Endothelial cell of umbilical vein (primary cell): ENCODE results near the gene PPM1H. TPM values are rescaled to one million over a fixed set of nuclear protein-coding genes. Genes with fewer than 3 reads are reported as not detected.

Source experiments
- BruUV-seq: library from RNA; stranded (reverse); fragments of 400-500 nt; replicated peaks from 2 replicates; lab custom pipeline; 2021; lab: Mats Ljungman, UMichigan
- CTCF ChIA-PET: fragments of 300-600, 350-600 bp; sonication (Branson Sonifier 250); formaldehyde crosslinking; loops from one replicate; lab custom pipeline; 2021; ENCODE audit warnings: antibody characterized with exemption, inconsistent platforms; lab: Charles Lee
- POLR2A ChIA-PET: fragments of 300-600, 350-600 bp; sonication (Branson Sonifier 250); formaldehyde crosslinking; loops from one replicate; lab custom pipeline; 2021; ENCODE audit warnings: antibody characterized with exemption, inconsistent platforms; lab: Charles Lee
- DNase-seq: peaks from one replicate; pipeline ENCODE4 v3.0.0-alpha.2; 2011; ENCODE audit warnings: low read depth, low spot score
- FAIRE-seq: peaks from 2 replicates; lab custom pipeline; 2011; peaks lifted over from hg19 to GRCh38; lab: Jason Lieb, UNC
- H2AFZ ChIP-seq: 2 replicates; pipeline ENCODE4 v1.6.0; 2012; ENCODE audit warnings: low read depth, low read length, control low read depth, inconsistent platforms
- H3K27ac ChIP-seq: 2 replicates; pipeline ENCODE4 v1.5.1; 2011; ENCODE audit warnings: low read depth, mild to moderate bottlenecking, control low read depth, low read length, moderate library complexity; ENCODE audit not compliant: insufficient read depth
- H3K27me3 ChIP-seq, 2 experiments: 2 replicates each; pipeline versions ENCODE4 v1.6.0 to v1.6.1; 2011; ENCODE audit warnings: low read length in 2 of 2, mixed read lengths in 1 of 2; ENCODE audit not compliant: control insufficient read depth in 2 of 2, insufficient read depth in 2 of 2
- H3K36me3 ChIP-seq, 2 experiments: 2 replicates in 1 of 2; 3 replicates in 1 of 2; pipeline ENCODE4 v1.5.1; 2011; ENCODE audit warnings: low read length in 2 of 2, mild to moderate bottlenecking in 1 of 2, moderate library complexity in 1 of 2; ENCODE audit not compliant: control insufficient read depth in 2 of 2, insufficient read depth in 2 of 2; ENCODE audit errors: extremely low read depth in 1 of 2
- H3K4me1 ChIP-seq: 3 replicates; pipeline ENCODE4 v1.5.1; 2011; ENCODE audit warnings: mild to moderate bottlenecking, low read length; ENCODE audit not compliant: control insufficient read depth, insufficient read depth; ENCODE audit errors: extremely low read depth
- H3K4me2 ChIP-seq: 2 replicates; pipeline ENCODE4 v1.6.1; 2011; ENCODE audit warnings: low read length, control low read depth, mixed read lengths; ENCODE audit not compliant: insufficient read depth
- H3K4me3 ChIP-seq, 3 experiments: fragments of 200-600 bp in 1 of 3; sonication (generic), shearing (Covaris generic) in 1 of 3; replicated peaks in 1 of 3; 2 replicates each; pipeline ENCODE4 v1.5.1; 2011 to 2016; ENCODE audit warnings: control low read depth in 3 of 3, low read length in 3 of 3, mild to moderate bottlenecking in 2 of 3, inconsistent platforms in 1 of 3, low read depth in 1 of 3, moderate library complexity in 1 of 3; ENCODE audit not compliant: insufficient read depth in 1 of 3
- H3K79me2 ChIP-seq: 2 replicates; pipeline ENCODE4 v1.6.0; 2012; ENCODE audit warnings: low read length, inconsistent platforms; ENCODE audit not compliant: control insufficient read depth, insufficient read depth
- H3K9ac ChIP-seq: replicated peaks from 2 replicates; pipeline ENCODE3; 2011; ENCODE audit warnings: low read length, control low read depth; ENCODE audit not compliant: insufficient read depth; ENCODE audit errors: extremely low read depth
- H3K9me1 ChIP-seq: replicated peaks from 3 replicates; pipeline ENCODE4 v1.6.0; 2011; ENCODE audit warnings: mild to moderate bottlenecking, low read length; ENCODE audit not compliant: control insufficient read depth, insufficient read depth; ENCODE audit errors: extremely low read depth
- H3K9me3 ChIP-seq: replicated peaks from 2 replicates; pipeline ENCODE4 v1.5.1; 2012; ENCODE audit warnings: low read length, inconsistent platforms; ENCODE audit not compliant: control insufficient read depth, insufficient read depth
- H4K20me1 ChIP-seq: replicated peaks from 2 replicates; pipeline ENCODE3; 2011; ENCODE audit warnings: mild to moderate bottlenecking, low read length; ENCODE audit not compliant: control insufficient read depth, insufficient read depth; ENCODE audit errors: extremely low read depth
- CTCF ChIP-seq, 2 donors: IDR thresholded peaks; 1 replicate in 1 of 2; 2 replicates in 1 of 2; pipeline ENCODE4 v1.5.1; 2011; ENCODE audit warnings: low read length in 2 of 2, mild to moderate bottlenecking in 2 of 2, moderate library complexity in 2 of 2, control low read depth in 1 of 2, inconsistent platforms in 1 of 2, low read depth in 1 of 2; ENCODE audit not compliant: insufficient read depth in 1 of 2; ENCODE audit errors: extremely low read depth in 1 of 2
- EZH2 ChIP-seq: IDR thresholded peaks from 2 replicates; pipeline ENCODE4 v1.6.1; 2012; ENCODE audit warnings: borderline replicate concordance, low read depth, mild to moderate bottlenecking, moderate library complexity, low read length, inconsistent platforms; ENCODE audit not compliant: severe bottlenecking
- FOS ChIP-seq: IDR thresholded peaks from 2 replicates; pipeline ENCODE4 v1.6.1; 2011; ENCODE audit warnings: mild to moderate bottlenecking, low read length, moderate library complexity, borderline replicate concordance; ENCODE audit not compliant: insufficient read depth
- GATA2 ChIP-seq: IDR thresholded peaks from 2 replicates; pipeline ENCODE4 v1.7.0; 2011; ENCODE audit warnings: low read depth, mild to moderate bottlenecking, moderate library complexity, mixed read lengths, low read length; ENCODE audit not compliant: insufficient read length, insufficient read depth
- JUN ChIP-seq: IDR thresholded peaks from 2 replicates; pipeline ENCODE4 v1.6.1; 2011; ENCODE audit warnings: borderline replicate concordance, low read depth; ENCODE audit not compliant: insufficient read length, insufficient read depth
- MAX ChIP-seq: IDR thresholded peaks from 2 replicates; pipeline ENCODE4 v1.6.1; 2011; ENCODE audit not compliant: insufficient read depth, insufficient read length
- MYC ChIP-seq: IDR thresholded peaks from one replicate; pipeline ENCODE4 v1.6.1; 2011; ENCODE audit warnings: mild to moderate bottlenecking, low read depth, low read length
- POLR2A ChIP-seq: IDR thresholded peaks from 2 replicates; pipeline ENCODE4 v1.6.1; 2012; ENCODE audit warnings: low read depth, mild to moderate bottlenecking, control low read depth, low read length
- POLR2AphosphoS5 ChIP-seq: IDR thresholded peaks from 2 replicates; pipeline ENCODE4 v1.6.1; 2012; ENCODE audit warnings: low read depth, mild to moderate bottlenecking, control low read depth, low read length, moderate library complexity; ENCODE audit not compliant: insufficient read depth
- dilution Hi-C: fragments of 300-500 bp; cut with MboI; formaldehyde crosslinking; loops from one replicate; pipeline ENCODE4 v1.15.0; 2019; ENCODE audit warnings: low sequenced_read_pairs; ENCODE audit not compliant: extremely low pct_ligation_motif_present
- intact Hi-C: fragments of 100-400 bp; cut with micrococcal nuclease; formaldehyde crosslinking; loops from one replicate; pipeline ENCODE4 v1.10.0; 2022
- polyA plus RNA-seq, 4 experiments: library from polyadenylated mRNA; depleted of rRNA in 3 of 4; stranded (reverse) in 3 of 4; unstranded in 1 of 4; fragments of >200 nt; gene quantifications; 2 replicates each; pipeline versions ENCODE4 v1.2.1 to v1.2.3, GENCODE V29; 2011 to 2012; ENCODE audit warnings: missing spikeins in 1 of 4
- total RNA-seq: library from RNA; stranded (reverse); gene quantifications from 2 replicates; pipeline ENCODE4 v1.2.3, GENCODE V29; 2021

Gene PPM1H
- total and polyA plus RNA-seq, 2 donors (not counting 3 experiments of a cell fraction or from before 2014, with no cell fraction given), result 1.0 to 7.2 TPM

- no peak for TF ChIP-seq MAX
- no peaks in the 10 kb centered on the region for H3K79me2 ChIP-seq
- no peak overlapping the region for H3K4me2 ChIP-seq
- no peak for DNase-seq
- H3K9me1 ChIP-seq, result no peaks in the 10 kb centered on the region
- BruUV-seq, result no TSS peak
- FAIRE-seq, result no peak
- CTCF ChIA-PET, result interaction anchor here (1.4 kb wide), 1 partner anchor 12 kb away, joined by 3 read pairs; no protein-coding TSS in a partner anchor
- no peaks in the 10 kb centered on the region for H4K20me1 ChIP-seq
- no peaks in the 10 kb centered on the region for H3K9me3 ChIP-seq
- dilution Hi-C loops, result no loop called here
- intact Hi-C loops, result no loop called here
- H3K36me3 ChIP-seq, result no peaks in the 10 kb centered on the region
- H3K27ac ChIP-seq, result no peak overlapping the region
- POLR2A ChIA-PET, result no interaction called here
- H3K9ac ChIP-seq, result no peak overlapping the region
- H3K4me1 ChIP-seq, result peaks cover 9% of the 10 kb centered on the region
- no peak overlapping the region for H3K4me3 ChIP-seq
- no peaks in the 10 kb centered on the region for H3K27me3 ChIP-seq
- H2AFZ ChIP-seq, result no peak overlapping the region
These were observed 171.6 kb downstream of the PPM1H start for GRCh38 chr12:62763312-62763711.

GRCh38 chr12:62762645-62763044, 172.3 kb downstream of the PPM1H start:
- Histone ChIP-seq H3K27me3 (no peaks in the 10 kb centered on the region), H3K9me3 (no peaks in the 10 kb centered on the region), H3K27ac (no peak overlapping the region), H3K79me2 (no peaks in the 10 kb centered on the region), H4K20me1 (no peaks in the 10 kb centered on the region), H2AFZ (no peak overlapping the region), H3K9ac (no peak overlapping the region), H3K4me2 (no peak overlapping the region), H3K4me3 (no peak overlapping the region), H3K9me1 (no peaks in the 10 kb centered on the region), H3K4me1 (peaks cover 11% of the 10 kb centered on the region), H3K36me3 (no peaks in the 10 kb centered on the region)
- no peak for FAIRE-seq
- ChIA-PET CTCF (interaction anchor here (1.0 kb wide), 1 partner anchor 17 kb away, joined by 3 read pairs; no protein-coding TSS in a partner anchor), POLR2A (no interaction called here)
- dilution Hi-C loops (no loop called here), intact Hi-C loops (no loop called here)
- DNase-seq, result no peak
- TF ChIP-seq POLR2A, result no peak
- TF ChIP-seq FOS, result no peak
- no peak for TF ChIP-seq MAX
- no peak for TF ChIP-seq POLR2AphosphoS5
- TF ChIP-seq MYC, result no peak
- no peak for TF ChIP-seq EZH2
- TF ChIP-seq GATA2, result no peak
- no peak for TF ChIP-seq CTCF (IDR thresholded peaks at IDR 0.05; ENCODE audit: extremely low read depth in 1 of 2, insufficient read depth in 1 of 2, low read depth in 1 of 2, low read length in 2 of 2)
- TF ChIP-seq JUN, result no peak
- no TSS peak for BruUV-seq
